Hematopoietic multipotent progenitor cell (in vitro differentiated cells): ENCODE measurements around the gene RELT. TPM values are rescaled to one million over a fixed set of nuclear protein-coding genes. Genes with fewer than 3 reads are reported as not detected.
"Not testable (repeated sequence)": the region's sequence is repeated elsewhere in the genome, so short reads cannot be mapped to it uniquely, and the experiment has no call there.

Experiments used
- DNase-seq, 3 donors: peaks; one replicate each; pipeline ENCODE4 v3.0.0-alpha.2; 2011 to 2015; ENCODE audit warnings: low read depth in 2 of 3, low spot score in 2 of 3
- total RNA-seq: library from RNA; depleted of rRNA; stranded (reverse); fragments of >200 nt; gene quantifications from one replicate; pipeline ENCODE4 v1.2.3, GENCODE V29; 2012

Gene RELT
- total RNA-seq, 1 donor = 69.2 TPM

DNA sequence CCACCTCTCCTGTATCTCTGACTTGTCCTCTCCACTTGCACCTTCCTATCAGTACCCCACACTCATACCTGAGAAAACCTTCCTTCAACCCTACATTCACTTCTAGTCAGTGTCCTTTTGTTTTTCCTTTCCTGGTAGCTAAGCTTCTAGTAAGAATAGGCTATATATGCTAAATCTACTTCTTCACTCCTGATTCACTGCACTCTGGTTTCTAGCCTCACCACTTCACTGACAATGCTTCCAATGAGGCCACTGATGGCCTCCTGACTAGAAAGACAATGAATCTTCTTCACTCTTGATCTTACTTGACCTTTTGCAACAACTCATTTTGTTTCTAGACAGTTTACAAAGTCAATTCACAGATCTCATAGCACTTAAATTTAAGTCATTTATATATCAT, 52.0 kb downstream of the RELT start:
- no peak for DNase-seq

DNA sequence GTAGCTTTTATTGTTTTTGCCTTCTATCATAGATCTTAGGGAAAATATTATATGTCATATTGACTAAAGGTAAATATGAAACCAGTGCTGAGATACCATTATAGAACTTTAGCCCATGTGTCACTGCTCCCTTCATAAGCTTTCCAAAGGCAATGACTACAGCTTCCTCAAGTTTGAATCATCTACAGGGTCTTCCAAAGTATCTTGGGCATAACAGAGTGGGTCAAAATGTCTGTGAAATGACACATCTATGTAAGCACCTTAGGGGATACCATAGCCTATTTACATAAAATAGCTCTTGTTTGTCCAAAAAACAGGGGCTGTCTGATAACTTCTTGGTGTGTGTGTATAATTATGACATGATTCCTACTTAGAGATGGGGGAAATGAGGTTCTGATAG, 52.5 kb downstream of the RELT start:
- DNase-seq = no peak

DNA sequence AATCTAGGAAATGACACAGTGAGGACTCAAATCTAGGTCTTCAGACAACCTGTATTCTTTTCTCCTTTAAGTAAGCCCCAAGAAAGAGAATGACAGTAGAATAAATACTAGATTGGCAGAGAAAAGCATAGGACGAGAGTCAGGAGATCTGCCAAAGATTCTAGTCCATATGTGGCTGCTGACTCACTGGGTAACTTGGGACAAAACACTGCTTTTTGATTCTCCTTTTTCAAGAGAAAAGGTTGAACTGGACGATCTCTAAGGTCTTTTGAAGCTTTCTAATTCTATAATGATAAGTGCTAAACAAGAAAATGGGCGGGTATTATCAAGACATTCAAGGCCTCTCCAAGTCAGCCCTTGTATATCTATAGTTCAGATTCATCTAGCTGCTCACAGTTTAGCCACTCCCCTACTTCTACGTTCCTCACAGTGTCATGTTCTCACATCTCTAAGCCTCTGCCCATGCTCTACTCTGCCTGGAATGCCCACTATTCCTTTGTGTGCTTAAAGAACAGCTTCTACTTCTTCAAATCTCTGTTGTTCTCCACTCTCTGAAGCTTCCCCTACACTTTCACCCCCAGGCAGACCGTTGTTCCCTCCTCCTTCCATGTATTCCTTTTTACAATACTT, 53.0 kb downstream of the RELT start:
- no peak for DNase-seq

DNA sequence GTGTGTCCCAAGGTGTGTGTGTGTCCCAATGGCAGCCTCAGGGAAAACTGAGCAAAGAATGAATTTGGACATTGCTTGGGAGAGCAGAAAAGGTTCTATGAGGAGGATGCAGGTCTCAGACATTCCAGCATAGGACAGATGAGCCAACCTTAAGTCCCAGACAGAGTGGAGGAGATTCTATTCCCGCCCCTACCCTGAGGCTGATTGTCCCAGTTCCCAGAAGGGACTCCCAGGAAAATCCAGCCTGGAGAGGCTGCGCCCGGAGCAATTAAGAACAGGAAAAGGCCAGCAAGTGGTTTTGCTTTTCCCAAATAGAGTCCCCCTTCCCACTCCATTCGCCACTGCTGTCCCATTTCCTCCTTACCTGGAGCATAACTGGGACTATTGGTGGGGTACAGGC, 54.1 kb downstream of the RELT start:
- no peak for DNase-seq

DNA sequence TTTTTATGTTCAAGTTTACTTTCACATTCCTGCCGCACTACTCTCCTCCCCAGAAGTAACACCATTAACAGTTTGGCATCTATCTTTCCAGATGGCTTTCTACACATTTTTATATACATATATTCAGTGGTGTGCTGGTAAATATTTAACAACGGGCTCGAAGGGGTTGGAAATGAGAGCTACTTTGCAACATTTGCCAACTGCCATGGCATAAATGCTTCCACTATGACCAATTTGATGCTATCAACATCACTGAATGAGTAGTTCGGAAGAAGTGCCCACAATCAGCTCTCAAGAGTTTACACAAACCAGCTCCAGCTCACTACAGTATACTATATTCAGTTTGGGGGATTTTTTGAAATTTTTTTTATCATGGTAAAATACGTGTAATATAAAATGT, 55.2 kb downstream of the RELT start:
- DNase-seq = no peak

DNA sequence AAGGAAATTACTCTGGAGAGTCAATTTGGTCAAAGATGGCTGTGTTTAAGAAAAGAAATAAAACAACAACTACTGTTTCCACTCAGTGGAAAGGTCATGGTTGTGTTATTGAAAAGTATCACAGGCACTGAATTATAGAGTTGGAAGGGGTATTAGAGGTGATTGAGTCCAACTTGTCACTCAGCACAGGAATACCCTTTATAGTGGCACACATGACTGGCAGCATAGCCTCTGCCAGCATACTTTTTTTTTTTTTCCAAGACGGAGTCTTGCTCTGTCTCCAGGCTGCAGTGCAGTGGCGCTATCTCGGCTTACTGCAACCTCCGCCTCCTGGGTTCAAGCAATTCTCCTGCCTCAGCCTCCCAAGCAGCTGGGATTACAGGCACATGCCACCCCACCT, 60.7 kb downstream of the RELT start:
- not testable (repeated sequence) for DNase-seq

DNA sequence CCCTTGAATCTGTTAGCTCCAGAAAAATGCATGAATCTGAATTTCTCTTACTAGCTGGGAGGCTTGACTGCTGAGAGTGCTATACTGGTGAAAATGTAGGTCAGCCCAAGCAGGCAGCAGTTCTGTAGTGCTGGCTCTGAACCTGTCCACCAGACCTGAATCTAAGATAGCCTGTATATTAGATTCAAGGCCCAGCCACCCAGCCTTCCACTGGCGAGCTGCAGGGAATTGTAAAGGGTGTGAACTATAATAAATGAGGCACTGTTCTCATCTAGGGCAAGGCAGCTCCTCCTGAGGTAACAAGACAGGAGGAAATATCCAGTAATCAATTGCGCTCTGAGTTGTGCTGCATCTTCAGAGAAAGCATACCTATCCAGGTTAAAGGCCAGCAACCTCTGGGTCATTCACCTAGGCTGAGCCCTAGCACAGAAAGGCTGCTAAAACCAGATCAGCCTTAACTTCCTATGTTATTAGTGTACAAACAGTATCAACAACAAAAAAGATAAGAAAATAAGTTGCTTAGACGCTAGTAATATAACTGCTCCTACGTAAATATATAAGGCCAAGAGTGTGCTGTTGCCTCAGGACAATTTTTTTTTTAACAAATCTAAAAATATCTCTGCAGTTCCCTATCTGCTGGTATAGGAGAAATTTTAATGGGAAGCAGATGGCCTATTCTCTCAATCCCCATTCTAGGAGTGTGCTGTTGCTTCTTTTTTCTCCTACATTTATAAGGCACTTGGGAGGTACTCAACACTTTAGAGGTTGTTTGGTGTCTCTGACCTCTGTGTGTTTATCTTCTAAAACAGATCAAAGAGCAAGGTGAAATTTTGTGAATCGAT, 63.0 kb downstream of the RELT start:
- no peak for DNase-seq

DNA sequence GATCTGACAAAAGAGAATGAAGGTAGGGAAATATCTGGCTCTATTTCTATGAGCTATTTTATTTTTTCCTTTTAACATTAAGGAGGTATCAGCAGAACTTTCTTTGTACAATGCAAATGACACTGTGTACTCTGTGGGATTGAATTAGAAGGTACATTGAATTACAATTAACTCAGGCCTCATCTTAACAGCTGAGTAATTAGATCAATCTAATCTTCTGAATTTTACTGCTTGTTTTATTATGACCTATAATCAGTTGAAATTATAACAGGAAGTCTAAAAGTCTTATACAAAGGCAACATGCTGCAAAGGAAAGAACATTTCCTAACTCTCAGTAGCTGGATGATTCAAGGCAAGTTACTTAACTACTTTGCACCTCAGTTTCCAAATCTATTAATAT, 69.8 kb downstream of the RELT start:
- DNase-seq = no peak

DNA sequence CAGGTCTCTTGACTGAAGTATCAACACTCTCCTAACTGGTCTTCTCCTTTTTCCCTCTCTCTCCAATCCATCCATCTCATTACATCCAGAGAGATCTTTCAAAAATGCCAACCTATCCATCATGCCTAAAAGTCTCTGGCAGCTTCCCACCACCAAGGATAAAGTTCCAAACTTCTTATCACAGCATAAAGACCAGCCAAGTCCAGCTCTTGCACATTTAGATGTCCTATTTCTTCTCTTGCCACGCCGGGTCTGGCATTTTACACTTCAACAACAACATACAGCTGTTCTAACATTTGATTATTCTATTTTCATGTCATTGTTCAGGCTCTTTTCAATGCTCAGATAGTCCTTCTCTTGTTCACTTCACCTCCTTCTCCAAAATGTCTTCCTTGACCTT, 70.6 kb downstream of the RELT start:
- no peak for DNase-seq

Other genes starting within 250 kb of the RELT start
- 11.8 TPM for gene FCHSD2, start 234.1 kb upstream of the RELT start, total RNA-seq
- gene P2RY2, start 158.1 kb upstream of the RELT start, total RNA-seq = 2.2 TPM
- 0.27 TPM for gene P2RY6, start 104.1 kb upstream of the RELT start, total RNA-seq
- 65.4 TPM for gene ARHGEF17, start 68.1 kb upstream of the RELT start, total RNA-seq
- gene FAM168A, start 221.7 kb downstream of the RELT start, total RNA-seq = 18.0 TPM